Measurements from ENCODE around the gene VSX1.
A peak's percentile ranks its signal among the peaks of the same experiment; 100 is the strongest.

VSX1 gene

DNA sequence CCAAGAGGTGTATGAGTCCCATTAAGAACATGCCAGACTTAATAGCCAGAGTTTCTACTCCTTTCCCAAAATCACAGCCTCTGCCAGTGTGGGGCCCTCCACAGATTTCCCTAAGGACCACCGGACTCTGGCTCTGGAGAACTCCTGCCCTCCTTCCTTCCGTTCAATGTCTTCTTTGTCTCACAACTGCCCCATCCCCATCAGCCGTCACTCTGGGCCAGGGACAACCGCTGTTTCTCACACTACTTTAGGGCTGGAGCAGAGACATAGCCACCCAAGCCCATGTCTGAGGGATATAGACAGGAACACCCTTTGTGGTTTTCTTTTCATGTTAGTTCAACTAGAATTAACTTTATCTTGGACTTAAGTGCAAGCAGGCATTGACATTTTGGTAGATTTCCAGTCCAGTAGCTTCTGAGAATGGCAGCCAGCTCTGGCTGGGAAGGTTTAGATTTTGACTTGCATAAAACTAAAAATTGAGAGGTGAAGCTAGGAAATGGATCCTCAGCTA is 17.3 kb downstream of the VSX1 start:
- no peak for DNase-seq

DNA sequence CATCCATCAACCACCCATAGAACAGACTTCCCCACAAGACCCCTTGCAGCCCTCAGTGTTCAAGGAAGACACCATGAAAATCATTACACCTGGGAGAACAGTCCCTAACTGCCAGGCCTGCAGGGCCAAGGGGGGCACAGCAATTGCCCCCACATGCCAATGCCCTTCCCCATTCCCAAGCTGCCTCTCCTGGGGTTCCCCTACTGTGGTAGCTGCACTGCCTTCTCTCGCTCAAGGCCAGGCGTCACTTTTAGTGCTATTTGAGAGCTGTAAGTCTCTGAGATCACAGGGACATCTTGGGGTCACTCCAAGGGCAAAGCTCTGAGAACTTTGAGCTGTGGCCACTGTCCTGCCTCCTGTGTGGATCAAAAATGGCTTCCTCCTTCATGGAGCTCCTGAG is 18.0 kb downstream of the VSX1 start:
- no peak for DNase-seq

DNA sequence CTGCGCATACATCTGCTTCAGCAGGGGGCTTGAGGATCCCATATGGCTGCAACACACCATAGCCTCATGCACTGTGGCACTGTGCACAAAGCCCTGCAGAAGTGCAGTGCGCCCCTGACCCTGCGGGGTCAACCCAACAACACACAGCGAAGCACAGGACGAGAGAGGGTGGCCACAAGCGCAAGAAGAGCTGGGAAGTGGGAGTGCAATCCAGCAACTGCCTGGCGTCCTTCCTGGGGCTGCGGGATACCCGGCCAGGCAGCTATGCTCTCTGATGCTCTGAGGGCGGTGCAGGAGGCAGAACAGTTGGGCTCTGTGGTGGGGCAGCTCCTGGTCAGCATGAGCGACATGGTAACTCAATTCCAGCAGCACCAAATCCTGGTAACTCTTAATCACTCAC is 18.4 kb downstream of the VSX1 start:
- DNase-seq: no peak

DNA sequence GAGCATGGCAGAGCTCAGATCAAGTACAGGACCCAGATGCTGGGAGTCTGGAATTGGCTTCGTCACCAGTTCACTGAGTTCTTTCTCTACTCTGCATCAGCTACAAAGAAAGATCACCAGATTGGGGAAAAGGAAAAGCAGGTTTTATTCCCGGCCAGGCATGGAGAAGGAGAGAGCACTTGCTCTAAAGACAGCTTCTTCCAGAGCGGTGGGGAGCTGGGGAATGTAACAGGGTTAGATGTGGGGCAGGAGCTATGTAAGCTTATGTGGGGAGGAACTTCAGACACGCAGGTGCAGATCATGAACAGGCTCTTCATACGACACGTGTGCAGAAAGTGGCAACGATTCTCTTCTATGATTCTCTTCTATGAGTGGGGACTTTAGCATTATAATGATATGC is 19.1 kb downstream of the VSX1 start:
- DNase-seq: no peak

DNA sequence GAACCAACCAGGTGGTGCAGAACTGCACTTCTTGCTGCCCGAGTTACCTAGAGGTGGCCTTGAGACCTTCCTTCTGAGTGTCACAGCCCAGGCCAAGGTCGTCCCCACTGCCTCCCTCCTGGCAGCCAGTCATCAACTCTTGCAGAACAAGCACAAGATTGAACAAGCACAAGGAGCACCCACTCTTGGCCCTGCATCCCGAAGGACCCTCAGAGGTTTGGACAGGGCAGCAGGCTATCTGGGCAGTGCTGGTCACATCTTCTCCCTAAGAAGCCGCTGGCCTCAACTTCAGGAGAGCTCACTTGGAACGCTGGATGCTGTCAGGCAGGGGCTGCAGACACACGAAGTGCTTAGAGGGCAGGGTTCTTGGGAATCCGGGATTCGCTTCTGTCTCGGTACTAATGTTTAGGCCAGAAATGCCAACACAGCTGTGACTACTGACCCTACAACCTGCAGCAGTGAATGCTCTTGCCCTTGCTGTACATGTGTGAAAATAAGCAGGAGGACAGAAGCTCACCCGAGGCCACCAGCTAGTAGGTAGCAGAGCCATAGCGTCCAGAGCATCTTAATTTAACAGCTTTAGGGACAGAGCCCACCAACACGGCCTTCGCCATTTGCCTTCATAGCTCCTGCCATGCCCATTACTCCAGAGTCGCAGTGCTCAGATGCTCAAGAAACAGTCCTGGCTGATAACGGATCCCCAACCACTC is 20.0 kb downstream of the VSX1 start:
- DNase-seq: no peak

DNA sequence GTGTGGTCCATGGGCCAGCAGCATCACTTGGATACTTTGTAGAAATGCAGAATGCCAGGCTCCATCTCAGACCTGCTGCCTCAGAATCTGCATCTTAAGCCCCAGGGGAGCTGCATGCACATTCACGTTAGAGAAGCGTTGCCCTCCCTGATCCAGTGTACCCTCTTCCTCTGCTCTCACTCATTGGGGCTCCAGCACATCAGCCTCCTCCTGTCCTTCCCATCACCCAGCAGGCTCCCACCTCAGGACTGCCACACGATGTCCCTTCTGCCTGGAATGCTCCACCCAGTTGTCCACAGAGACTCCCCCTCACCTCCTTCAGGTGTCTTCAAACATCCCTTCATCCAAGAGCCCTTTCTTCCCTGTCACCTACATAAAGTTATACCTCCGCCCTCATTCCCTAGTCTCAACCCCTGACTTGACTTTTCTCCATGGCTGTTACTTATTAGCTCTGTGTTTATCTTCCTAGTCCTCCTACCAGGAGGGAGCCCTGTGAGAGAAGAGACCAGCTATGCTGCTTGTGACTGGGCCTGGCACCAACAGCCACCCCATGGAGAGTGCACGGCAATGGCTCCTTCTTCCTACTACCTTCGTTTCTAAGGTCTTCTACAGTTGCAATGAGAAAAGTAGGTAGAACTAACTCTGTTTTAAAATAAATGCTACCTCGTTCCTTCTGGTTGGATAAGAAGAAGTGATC is 20.7 kb downstream of the VSX1 start:
- DNase-seq: no peak

DNA sequence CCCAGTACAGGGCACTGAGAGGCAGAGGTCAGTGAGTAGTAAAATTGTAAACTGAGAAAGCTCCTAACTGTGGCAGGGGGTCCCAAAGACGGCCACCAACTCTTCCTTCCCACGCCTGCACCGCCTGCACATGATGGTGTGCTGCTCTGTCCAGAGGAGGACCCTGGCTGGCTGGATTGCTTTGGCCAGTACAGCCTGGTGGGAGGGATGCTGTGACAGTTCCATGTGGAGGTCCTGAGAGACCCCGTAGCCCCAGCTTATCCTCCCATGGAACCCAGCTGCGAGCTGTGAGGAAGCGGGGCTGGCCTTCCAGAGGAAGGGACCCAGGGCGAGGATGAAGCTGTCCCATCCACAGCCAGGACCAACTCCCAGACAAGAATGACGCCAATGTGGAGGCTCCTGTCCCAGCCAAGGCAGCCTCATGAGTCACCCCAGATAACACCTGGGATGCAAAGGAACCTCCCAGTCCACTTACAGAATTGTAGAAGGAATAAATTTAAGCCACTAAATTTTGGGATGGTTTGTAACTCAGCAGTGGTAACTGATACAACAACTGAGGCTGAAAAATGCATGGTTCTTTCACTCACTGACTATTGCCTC is 22.0 kb downstream of the VSX1 start:
- DNase-seq: no peak

DNA sequence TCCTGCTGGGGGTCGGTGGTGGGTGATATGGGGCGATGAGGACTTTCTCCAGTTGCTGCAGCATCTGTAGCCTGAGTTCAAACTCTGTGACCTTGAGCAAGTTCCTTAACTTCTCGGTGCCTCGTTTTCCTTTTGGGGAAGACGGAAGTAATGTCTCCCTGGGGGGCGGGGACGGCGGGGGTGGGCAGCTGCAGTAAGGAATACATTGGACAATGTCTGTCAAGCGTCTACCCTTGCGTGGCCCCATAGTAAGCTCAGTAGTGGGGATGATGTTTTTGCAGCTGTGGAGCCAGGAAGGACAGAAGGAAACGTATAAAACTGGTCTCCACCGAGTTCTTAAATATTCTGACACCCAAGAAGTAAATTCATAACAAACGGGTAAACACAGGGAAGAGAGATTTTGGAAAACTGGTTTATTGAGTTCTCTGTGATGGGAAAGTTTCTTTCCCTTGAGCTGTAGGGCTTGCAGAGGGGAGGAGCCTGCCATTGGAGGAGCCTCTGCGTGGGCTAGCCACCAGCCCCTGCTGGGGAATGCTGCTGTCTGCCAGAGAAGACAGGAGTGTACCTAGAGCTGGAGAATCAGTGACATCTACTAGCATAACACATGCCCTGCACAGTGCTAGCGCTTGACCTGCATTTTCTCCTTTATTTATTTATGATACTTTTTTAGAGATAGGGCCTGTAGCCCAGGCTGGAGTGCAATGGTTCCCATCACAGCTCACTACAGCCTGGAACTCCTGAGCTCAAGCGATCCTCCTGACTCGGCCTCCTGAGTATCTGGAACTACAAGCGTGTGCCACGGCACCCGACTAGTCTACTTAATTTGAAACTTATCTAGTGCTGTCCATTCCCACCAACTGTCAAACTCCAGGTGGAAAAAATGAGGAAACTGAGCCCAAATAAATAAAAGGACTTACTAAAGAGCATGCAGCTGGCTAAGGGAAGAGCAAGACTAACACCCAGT is 22.8 kb downstream of the VSX1 start:
- DNase-seq: peak in 1 of 2 donors; percentile 15

DNA sequence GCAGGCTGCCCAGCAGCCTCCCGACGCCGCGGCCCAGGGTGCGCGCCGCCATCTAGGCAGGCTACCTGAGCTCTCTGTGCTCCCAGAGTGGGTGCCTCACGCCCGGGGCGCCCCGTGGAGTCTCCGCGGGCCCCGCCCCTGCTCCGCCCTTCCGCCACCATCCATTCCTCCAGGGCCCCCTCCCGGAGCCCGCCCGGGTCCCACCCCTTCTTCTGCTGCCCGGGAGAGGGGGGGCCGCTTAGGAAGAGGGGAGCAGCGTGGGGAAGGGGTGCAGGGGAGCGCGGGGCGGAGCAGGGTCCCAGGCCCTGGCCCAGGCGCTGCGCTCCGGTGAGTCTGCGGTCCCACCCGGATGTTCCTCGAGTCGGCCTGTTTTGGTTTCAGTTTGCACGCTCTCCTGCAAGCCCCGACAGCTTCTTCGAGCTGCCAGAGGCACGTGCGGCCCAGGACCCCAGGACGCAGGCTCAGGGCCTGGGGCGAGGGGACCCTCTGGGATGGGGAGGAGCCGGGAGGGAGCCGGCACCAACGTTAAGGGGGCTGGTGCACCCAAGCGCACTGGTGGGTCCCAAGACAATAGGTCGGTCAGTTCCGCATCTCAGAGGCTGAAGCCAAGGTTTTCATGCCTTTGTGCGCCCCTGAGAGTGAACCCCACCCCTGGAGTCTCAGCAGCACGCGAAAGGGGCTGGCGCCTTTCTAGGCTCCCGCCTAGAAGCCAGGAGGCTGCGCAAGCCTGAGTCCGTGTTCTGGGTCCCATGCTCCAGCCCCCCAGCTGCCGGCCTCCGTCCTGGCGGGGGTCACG is 23.7 kb downstream of the VSX1 start, which contains the start of gene ACSS1:
ACSS1 (minus strand) TSS at position 89 of the 796 bp plus-strand sequence; CDS start at position 52, 37 bp downstream.
- DNase-seq: peak; percentile 51 to 54

DNA sequence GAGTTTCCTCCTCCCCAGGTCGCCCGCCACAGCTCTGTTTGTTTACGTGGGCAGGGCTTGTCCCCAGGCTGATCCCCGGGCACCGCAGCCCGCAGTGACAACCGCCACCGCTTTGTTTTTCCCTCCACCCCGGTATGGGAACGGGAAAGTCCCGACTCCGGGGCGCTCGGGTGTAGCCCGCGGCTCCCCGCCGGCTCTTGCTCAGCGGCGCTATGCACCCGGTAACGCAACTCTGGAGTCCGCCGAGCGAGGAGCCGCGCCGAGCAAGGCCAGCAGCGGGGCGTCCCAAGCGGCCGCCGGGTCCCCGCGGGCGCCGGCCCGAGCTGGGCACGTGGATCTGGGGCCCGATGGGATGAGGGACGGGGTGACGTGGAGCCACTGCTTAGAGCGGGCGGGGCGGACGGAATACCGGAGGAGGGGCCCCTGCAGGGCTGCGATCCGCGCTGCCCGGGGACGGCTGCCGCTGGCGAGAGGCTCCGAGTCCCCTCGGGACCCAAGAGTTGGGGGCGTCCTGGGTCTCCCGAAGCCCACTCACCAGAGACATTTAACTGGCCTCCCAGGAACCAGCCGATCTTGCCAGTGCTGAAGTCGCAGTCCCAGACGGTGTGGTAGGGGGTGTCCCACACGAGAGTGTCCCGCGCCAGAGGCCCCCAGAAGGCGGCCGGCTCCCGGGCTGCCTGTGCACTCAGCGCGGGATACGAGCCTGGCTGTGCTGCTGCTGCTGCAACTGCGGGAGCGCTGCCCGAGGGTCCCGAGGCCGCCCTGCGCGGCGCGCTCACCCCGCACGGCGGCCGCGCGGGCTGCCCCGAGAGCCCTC is 24.5 kb downstream of the VSX1 start:
- peak; percentile 30 to 46 for DNase-seq

DNA sequence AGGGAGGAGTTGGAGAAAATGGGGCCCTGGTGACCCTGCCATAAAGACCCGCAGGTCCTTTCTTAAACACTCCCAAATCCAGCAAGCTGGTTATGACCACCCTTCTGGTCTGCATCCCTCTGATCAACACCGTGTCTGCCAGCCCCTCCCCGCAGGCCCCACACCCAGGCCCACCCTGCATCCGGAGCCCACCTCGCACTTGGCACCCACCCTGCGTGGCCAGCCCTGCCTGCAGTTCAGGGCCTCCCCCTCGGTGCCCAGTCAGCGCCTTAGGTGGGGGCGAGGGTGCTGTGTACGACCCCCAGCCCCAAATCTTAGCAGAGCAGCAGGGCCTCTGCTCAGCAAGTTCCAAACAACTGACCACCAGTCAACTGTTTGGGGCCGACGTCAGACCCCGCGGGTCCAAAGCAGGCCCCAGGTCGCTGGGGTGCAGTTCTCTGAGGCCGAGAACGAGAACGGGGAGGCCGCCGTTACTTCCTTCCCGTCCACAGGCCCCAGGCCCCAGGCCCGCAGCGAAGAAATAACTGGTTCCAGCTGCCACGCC is 25.2 kb downstream of the VSX1 start:
- DNase-seq: no peak

DNA sequence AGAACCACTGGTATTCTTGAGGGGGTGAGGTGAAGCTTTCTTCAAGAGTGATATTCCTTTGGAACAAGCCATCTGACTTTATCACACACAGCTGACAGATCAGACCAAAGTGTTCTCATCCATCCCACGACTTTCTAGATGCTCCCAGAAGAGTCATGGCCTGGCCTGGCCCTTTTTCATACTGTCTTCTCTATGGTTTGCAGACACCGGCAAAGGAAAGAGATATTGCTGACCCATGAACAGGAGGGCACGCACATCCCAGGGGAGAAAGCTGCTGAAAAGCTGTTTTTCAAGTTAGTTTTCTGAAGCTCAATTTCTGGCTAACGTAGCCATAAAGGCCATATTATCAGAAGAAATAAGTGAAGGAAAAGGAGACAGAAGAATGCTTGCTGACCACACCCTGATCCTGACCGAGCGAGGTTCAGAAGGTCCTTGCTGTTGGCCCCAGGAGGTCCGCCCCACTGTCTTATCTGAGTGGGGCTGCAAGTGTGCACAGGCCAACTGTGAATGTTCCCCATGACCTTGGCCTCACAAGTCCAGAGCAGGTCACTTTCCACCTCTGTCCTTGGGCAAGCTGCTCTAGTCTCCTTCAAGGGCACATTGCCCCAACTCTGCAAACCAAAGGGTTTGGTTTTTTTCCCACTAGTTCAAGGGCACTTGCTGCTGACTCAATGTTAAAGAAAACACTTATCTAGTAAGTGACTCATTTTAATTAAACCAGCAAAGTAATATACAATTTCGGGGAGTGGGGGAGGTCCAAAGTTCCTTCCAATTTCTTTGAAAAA is 26.0 kb downstream of the VSX1 start:
- no peak for DNase-seq

DNA sequence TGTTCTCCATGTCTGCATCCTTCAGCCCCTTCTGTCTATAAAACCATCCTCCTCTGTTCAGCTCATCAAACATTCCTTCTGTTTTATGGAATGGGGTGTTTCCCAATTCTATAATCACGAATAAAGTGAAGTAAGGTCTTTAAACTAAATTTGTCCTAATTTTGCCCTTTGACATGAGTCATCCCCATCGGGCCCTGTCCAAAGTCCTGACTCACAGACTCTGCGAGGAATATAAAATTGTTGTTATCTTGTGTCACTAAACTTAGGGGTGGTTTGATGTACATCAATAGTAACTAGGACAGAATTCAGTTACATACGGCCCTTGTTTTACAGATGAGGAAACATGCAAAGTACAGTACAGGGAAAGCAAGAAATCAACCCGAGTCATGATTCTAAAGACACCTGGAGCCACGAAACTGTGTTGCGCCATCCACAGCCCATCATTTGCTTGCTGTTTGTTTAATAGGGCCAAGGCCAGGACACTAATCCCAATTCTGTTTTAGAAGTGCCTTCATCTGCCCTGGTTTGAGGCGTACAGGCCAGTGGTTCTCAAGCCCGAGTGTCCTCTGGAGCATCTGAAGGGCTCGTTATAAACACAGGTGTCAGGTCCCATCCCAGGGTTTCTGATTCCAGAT is 26.8 kb downstream of the VSX1 start:
- no peak for DNase-seq

DNA sequence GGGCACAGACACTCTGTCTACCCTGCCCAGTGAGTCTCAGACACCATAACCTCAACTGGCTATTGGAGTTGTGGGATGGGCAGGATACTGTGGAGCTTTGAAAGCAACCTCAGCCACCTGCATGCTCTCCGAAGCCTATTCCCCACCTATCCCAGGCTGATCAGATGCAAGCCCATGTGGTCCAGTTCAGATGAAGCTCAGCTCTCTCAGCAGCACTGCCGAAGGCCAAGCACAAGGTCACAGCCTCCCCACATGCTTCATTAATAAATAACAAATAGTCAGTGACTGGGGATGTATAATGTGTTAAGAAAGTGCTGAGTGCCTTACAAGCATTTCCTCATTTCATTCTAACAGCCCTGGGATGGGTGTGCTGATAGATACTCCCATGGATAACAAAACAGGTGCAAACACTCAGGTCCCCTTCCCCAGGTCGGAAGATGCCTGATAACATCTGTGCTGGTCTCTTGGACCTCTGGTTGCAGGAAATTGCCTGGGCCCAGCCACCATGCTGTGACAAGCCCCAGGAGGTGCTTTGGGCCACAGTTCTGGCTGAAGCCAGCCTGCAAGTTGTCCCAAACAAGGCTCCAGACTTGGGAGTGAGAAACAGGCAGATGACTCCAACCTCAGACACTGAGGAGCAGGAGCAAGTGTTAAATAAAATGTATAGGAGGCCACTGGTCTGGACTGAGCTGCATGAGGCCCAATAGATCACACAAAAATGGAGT is 27.7 kb downstream of the VSX1 start:
- DNase-seq: no peak

DNA sequence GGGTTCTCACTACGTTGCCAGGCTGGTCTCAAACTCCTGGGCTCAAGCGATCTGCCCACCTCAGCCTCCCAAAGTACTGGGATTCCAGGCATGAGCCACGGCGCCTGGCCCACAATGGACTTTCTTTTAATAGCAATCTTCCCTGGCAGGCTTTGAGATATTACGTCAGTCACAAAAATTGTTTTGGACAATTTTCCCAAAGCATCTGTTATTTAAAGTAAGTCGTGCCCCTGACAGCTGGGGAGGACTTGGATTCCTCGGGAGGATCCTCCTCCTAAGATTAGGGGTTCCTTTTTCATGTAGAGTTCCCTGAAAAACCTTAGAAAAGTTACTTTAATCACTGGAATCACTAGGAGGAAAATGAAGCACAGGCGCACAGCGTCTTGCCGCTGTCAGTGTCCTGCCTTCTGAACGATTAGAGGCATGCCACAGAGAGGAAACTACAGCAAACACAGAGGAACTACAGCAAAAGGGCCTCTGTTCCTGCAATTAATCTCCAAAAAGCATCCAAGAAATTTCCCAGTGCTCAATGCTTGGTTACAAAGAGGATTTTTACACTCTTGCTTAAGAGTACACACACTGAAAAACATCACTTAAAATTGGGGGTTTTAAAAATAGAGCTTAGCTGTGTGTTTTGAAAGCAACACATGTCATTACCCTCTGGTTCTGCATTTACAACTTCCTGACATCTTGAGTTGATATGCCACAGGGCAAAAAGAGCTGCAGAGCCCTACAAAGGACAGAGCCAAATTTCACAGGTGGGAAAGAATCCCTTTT is 28.5 kb downstream of the VSX1 start:
- DNase-seq: no peak

DNA sequence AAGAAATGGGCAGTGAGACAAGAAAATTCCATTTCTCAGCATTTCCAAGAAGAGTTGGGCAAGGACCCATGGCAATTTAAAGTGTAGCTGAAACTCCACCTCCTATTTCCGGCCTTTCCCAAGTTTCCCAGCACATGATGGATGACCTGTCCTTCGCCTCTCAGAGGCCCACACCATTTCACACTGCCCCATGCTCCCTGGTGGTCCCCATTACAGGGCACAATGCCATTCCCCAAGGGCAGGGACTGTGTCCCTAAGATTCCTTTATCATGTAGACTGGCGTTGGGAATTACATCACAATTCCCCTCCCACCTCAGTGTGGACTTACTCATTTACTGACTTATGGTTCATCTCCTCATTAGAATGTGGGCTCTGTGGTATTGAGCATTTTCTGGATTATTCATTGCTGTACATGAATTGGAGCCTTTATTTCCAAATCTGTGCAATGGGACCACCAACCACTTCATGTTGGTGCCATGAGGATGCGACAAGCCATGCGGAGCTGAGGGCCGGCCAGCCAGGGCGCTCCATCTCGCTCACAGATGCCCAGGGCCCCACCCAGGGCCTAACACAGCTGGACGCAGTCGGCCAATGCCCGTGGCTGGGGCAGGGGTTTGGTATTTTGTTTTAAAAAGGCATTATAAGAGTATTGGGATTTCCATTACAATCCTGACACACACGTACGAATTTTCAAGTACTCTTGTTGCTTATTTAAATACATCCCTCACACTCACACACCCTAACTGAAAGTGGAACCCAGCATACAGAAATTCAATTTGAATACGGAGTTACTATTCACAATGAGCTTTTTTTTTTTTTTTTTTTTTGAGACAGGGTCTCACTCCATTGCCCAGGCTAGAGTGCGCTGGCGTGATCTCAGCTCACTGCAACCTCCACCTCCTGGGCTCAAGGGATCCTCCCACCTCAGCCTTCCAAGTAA is 29.4 kb downstream of the VSX1 start:
- DNase-seq: no peak
